ENCODE results near the gene CX3CL1. TPM values are rescaled to one million over a fixed set of nuclear protein-coding genes. Genes with fewer than 3 reads are reported as not detected.
A peak's percentile ranks its signal among the peaks of the same experiment; 100 is the strongest.

CX3CL1 gene
- total and polyA plus RNA-seq, 10 of the 15 experiments (the other 5 are each of a cell fraction or from before 2014, with no cell fraction given): 0.03 to 1.2 (median 0.46) TPM

DNA sequence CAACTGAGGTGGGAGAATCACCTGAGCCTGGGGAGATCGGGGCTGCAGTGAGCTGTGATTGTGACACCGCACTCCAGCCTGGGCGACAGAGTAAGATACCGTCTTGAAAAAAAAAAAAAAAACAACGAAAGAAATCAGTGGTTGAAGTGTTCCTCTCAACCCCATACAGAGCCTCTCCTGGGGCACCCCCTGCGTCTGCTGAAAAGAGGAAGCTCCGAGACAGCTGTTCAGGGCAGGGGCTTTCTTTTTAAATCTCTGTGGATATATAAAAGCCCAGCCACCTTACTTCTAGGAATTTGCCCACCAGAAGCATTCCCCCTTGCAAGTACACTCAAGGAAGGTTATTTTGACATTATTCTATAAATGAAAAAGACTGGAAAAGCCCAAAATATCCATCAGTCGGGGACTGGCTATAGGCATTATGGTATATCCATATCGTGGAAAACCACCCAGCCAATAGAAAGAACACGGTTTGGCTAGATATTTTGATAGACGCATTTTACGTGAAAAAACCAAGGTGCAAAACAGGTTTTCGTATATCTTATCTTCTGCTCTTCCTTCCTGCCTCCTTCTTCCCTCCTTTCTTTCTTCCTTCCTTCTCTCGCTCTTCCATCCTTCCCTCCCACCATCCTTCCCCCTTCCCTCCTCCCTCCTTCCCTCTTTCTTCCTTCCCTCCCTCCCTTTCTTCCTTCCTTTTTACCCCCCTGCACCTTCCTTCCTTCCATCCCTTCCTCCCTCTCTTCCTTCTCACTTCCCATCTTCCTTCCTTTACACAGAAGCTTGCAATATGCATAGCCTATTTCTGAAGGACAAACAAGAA lies 22.9 kb upstream of the CX3CL1 start (continued):
- TF ChIP-seq ELK1 (IDR thresholded peaks at IDR 0.05; ENCODE audit: low read depth, low read length) (no peak), ZNF274 (IDR thresholded peaks at IDR 0.05; ENCODE audit: insufficient read depth, insufficient read length) (no peak), JUNB (IDR thresholded peaks at IDR 0.05) (no peak), KLF5 (IDR thresholded peaks at IDR 0.05; ENCODE audit: partially characterized antibody) (no peak), SMARCA5 (IDR thresholded peaks at IDR 0.05) (no peak), SIN3A (IDR thresholded peaks at IDR 0.05; ENCODE audit: low read depth, low read length) (no peak), TCF7 (IDR thresholded peaks at IDR 0.05; ENCODE audit: borderline replicate concordance) (no peak), TBL1XR1 (IDR thresholded peaks at IDR 0.05; ENCODE audit: low read depth, low read length) (peak; percentile 68; the same call in 1 of the 2 replicates), ZNF384 (IDR thresholded peaks at IDR 0.05; ENCODE audit: borderline replicate concordance, low read depth, low read length) (peak; percentile 98), RUNX3 (IDR thresholded peaks at IDR 0.05; ENCODE audit: low read length) (peak; percentile 82), YBX1 (IDR thresholded peaks at IDR 0.05) (no peak), BCL3 (IDR thresholded peaks at IDR 0.05; ENCODE audit: borderline replicate concordance, insufficient read depth, low read depth, low read length, poor library complexity, severe bottlenecking) (peak; percentile 47), TAF1 (IDR thresholded peaks at IDR 0.05; ENCODE audit: borderline replicate concordance, low read depth, low read length) (no peak), BMI1 (IDR thresholded peaks at IDR 0.05; ENCODE audit: borderline replicate concordance) (no peak), SPI1 (IDR thresholded peaks at IDR 0.05; ENCODE audit: borderline replicate concordance, insufficient read depth, low read depth, low read length) (peak; percentile 89), CEBPB (IDR thresholded peaks at IDR 0.05; ENCODE audit: borderline replicate concordance in 1 of 2, low read depth in 2 of 2, low read length in 2 of 2) (no peak), MYC (IDR thresholded peaks at IDR 0.05; ENCODE audit: insufficient read depth, insufficient read length, insufficient replicate concordance, low read length, severe bottlenecking) (no peak), LARP7 (IDR thresholded peaks at IDR 0.05) (no peak), MXI1 (IDR thresholded peaks at IDR 0.05; ENCODE audit: low read depth, low read length) (no peak), HDAC2 (IDR thresholded peaks at IDR 0.05) (no peak), TCF12 (IDR thresholded peaks at IDR 0.05; ENCODE audit: low read depth, low read length) (peak; percentile 95), SREBF2 (IDR thresholded peaks at IDR 0.05; ENCODE audit: low read length) (no peak), ZNF217 (IDR thresholded peaks at IDR 0.05) (0 out of 2 replicates have a peak, but pooled peaks have one; percentile 15), IKZF1 (conservative IDR thresholded peaks at IDR 0.05) (peak; percentile 73), ATF7 (IDR thresholded peaks at IDR 0.05; ENCODE audit: low read depth) (peak; percentile 49; the same call in 1 of the 2 replicates), NFXL1 (IDR thresholded peaks at IDR 0.05; ENCODE audit: borderline replicate concordance) (no peak)
- TF ChIP-seq, protein P1, sequence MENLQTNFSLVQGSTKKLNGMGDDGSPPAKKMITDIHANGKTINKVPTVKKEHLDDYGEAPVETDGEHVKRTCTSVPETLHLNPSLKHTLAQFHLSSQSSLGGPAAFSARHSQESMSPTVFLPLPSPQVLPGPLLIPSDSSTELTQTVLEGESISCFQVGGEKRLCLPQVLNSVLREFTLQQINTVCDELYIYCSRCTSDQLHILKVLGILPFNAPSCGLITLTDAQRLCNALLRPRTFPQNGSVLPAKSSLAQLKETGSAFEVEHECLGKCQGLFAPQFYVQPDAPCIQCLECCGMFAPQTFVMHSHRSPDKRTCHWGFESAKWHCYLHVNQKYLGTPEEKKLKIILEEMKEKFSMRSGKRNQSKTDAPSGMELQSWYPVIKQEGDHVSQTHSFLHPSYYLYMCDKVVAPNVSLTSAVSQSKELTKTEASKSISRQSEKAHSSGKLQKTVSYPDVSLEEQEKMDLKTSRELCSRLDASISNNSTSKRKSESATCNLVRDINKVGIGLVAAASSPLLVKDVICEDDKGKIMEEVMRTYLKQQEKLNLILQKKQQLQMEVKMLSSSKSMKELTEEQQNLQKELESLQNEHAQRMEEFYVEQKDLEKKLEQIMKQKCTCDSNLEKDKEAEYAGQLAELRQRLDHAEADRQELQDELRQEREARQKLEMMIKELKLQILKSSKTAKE (IDR thresholded peaks at IDR 0.05; ENCODE audit: low read depth, poor library complexity, severe bottlenecking): peak; percentile 77
- TF ChIP-seq, protein P2, sequence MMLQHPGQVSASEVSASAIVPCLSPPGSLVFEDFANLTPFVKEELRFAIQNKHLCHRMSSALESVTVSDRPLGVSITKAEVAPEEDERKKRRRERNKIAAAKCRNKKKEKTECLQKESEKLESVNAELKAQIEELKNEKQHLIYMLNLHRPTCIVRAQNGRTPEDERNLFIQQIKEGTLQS (IDR thresholded peaks at IDR 0.05; ENCODE audit: borderline replicate concordance, extremely low read depth, low read depth, low read length): no peak
